Measurements from ENCODE around the gene ADCY1. TPM values are rescaled to one million over a fixed set of nuclear protein-coding genes. Genes with fewer than 3 reads are reported as not detected.

Gene ADCY1
- total RNA-seq, 3 donors from 2014 or later (not counting 1 experiment from before 2014, with no cell fraction given) = 0.02 to 0.15 TPM; not detected in 1

DNA sequence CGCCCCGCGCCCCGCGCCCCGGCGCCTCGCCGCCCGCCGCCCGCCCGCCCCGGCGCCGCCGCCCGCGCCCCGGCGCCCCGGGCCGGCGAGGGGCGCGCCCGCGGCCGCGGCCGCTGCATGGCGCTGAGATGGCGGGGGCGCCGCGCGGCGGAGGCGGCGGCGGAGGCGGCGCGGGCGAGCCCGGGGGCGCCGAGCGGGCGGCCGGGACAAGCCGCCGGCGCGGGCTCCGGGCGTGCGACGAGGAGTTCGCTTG, 174 bp downstream of the ADCY1 start:
- no peaks in the 10 kb centered on the region for H3K4me1 Mint-ChIP-seq
- Histone ChIP-seq H3K27me3 (ENCODE audit: control insufficient read depth, insufficient read depth, low read length) (peaks cover 7% of the 10 kb centered on the region), H3K27ac (ENCODE audit: low read length) (no peak overlapping the region), H3K36me3 (ENCODE audit: control insufficient read depth, insufficient read depth, low read length) (no peaks in the 10 kb centered on the region), H3K9me3 (ENCODE audit: control insufficient read depth, insufficient read depth, low read length) (no peaks in the 10 kb centered on the region), H3K4me1 (ENCODE audit: control insufficient read depth, insufficient read depth, low read length) (no peaks in the 10 kb centered on the region), H3K4me3 (ENCODE audit: low read length) (no peak overlapping the region)
- no peak overlapping the region for H3K27ac Mint-ChIP-seq
- H3K9me3 Mint-ChIP-seq = no peaks in the 10 kb centered on the region
- TF ChIP-seq, protein P1, sequence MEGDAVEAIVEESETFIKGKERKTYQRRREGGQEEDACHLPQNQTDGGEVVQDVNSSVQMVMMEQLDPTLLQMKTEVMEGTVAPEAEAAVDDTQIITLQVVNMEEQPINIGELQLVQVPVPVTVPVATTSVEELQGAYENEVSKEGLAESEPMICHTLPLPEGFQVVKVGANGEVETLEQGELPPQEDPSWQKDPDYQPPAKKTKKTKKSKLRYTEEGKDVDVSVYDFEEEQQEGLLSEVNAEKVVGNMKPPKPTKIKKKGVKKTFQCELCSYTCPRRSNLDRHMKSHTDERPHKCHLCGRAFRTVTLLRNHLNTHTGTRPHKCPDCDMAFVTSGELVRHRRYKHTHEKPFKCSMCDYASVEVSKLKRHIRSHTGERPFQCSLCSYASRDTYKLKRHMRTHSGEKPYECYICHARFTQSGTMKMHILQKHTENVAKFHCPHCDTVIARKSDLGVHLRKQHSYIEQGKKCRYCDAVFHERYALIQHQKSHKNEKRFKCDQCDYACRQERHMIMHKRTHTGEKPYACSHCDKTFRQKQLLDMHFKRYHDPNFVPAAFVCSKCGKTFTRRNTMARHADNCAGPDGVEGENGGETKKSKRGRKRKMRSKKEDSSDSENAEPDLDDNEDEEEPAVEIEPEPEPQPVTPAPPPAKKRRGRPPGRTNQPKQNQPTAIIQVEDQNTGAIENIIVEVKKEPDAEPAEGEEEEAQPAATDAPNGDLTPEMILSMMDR (IDR thresholded peaks at IDR 0.05) = no peak
- no peaks in the 10 kb centered on the region for H3K36me3 Mint-ChIP-seq
- ATAC-seq (no peak), DNase-seq (no peak)
- no peak overlapping the region for H3K4me3 Mint-ChIP-seq
- H3K27me3 Mint-ChIP-seq (ENCODE audit: low read depth in 2 of 2) = peaks cover 30 to 34% of the 10 kb centered on the region in 2 donors
- intact Hi-C loops (cut with micrococcal nuclease) = no loop called here
- under 1% methylated on average over 60 of the region's 60 CpGs for WGBS (ENCODE audit: insufficient coverage)

DNA sequence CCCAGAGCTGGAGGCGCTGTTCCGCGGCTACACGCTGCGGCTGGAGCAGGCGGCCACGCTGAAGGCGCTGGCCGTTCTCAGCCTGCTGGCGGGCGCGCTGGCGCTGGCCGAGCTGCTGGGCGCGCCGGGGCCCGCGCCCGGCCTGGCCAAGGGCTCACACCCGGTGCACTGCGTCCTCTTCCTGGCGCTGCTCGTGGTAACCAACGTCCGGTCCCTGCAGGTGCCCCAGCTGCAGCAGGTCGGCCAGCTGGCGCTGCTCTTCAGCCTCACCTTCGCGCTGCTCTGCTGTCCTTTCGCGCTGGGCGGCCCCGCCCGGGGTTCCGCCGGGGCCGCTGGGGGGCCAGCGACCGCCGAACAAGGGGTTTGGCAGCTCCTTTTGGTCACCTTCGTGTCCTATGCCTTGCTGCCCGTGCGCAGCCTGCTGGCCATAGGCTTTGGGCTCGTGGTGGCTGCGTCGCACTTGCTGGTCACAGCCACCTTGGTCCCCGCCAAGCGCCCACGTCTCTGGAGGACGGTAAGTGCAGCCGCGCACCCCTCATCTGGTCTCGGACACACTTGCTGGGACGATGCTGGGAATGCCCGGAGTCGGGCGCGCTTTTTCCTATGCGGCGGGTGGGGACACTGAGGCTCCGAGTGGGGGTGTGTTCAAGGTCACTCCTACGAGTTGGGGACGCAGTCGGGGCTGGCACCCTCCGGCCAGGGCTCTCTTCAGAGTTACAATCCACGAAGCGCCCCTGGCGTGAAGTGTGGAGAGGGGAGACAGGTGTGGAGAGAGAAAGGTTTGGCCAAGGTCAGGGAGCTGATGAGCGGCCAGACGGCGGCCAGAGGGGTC, 717 bp downstream of the ADCY1 start:
- Mint-ChIP-seq H3K9me3 (no peaks in the 10 kb centered on the region), H3K27me3 (ENCODE audit: low read depth in 2 of 2) (peaks cover 30 to 34% of the 10 kb centered on the region in 2 donors), H3K4me1 (no peaks in the 10 kb centered on the region), H3K36me3 (no peaks in the 10 kb centered on the region), H3K27ac (no peak overlapping the region), H3K4me3 (no peak overlapping the region)
- Histone ChIP-seq H3K27me3 (ENCODE audit: control insufficient read depth, insufficient read depth, low read length) (peaks cover 7% of the 10 kb centered on the region), H3K9me3 (ENCODE audit: control insufficient read depth, insufficient read depth, low read length) (no peaks in the 10 kb centered on the region), H3K27ac (ENCODE audit: low read length) (no peak overlapping the region), H3K4me1 (ENCODE audit: control insufficient read depth, insufficient read depth, low read length) (no peaks in the 10 kb centered on the region), H3K4me3 (ENCODE audit: low read length) (no peak overlapping the region), H3K36me3 (ENCODE audit: control insufficient read depth, insufficient read depth, low read length) (no peaks in the 10 kb centered on the region)
- DNase-seq (no peak), ATAC-seq (no peak)
- TF ChIP-seq, protein P1 (IDR thresholded peaks at IDR 0.05) = no peak
- intact Hi-C loops (cut with micrococcal nuclease) = no loop called here
- 2% methylated on average over 72 of the region's 72 CpGs for WGBS (ENCODE audit: insufficient coverage)

DNA sequence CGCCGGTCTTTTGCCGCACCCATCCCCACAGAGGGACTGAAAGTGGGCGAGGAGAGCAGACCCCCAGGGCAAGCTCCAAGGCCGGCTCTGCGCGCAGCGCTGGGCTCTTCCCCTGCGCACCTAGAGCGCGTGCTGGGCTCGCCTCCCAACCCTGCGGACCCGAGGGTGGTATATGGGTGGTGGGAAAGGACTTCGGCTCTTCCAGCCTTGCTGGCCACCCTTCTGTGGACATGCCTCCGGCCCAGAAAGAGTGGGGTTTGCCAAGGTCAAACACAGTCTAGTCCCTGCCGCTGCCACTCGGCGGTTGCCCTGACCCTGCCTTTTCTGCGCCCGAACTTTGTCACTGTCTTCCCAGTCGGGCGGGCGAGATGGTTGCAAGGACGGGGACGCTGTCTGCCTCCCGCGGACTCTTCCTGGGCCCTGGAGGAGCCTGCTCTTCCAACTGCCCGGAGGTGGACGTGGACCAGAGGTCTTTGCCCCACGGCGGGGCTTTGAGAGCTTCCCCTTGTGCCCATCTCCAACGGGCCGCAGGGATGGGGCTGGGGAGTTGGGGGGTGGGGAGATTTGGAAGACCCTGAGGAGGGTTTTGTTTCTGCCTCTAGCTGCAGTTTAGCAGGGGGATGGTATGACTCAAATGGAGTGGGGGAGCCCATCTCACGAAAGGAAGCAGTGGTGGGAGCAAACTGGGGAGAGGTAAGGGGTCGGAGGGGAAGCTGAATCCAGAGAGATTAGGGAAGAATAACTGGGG, 1.5 kb downstream of the ADCY1 start:
- H3K4me3 ChIP-seq (ENCODE audit: low read length) = no peak overlapping the region

More for the DNA sequence above, 1.5 kb downstream of the ADCY1 start:
- Mint-ChIP-seq H3K4me1 (no peaks in the 10 kb centered on the region), H3K9me3 (no peaks in the 10 kb centered on the region), H3K36me3 (no peaks in the 10 kb centered on the region), H3K4me3 (peak overlapping the region; percentile 6), H3K27ac (no peak overlapping the region), H3K27me3 (ENCODE audit: low read depth in 2 of 2) (peaks cover 30 to 34% of the 10 kb centered on the region in 2 donors)
- 18% methylated on average over 36 of the region's 36 CpGs for WGBS (ENCODE audit: insufficient coverage)
- TF ChIP-seq, protein P1 (IDR thresholded peaks at IDR 0.05) = no peak
- no peak overlapping the region for H3K27ac ChIP-seq (ENCODE audit: low read length)
- H3K9me3 ChIP-seq (ENCODE audit: control insufficient read depth, insufficient read depth, low read length) = no peaks in the 10 kb centered on the region
- DNase-seq (no peak), ATAC-seq (no peak)
- H3K27me3 ChIP-seq (ENCODE audit: control insufficient read depth, insufficient read depth, low read length) = peaks cover 7% of the 10 kb centered on the region
- no peaks in the 10 kb centered on the region for H3K36me3 ChIP-seq (ENCODE audit: control insufficient read depth, insufficient read depth, low read length)
- intact Hi-C loops (cut with micrococcal nuclease) = no loop called here
- H3K4me1 ChIP-seq (ENCODE audit: control insufficient read depth, insufficient read depth, low read length) = no peaks in the 10 kb centered on the region
